Measurements from ENCODE around the gene SH3BP2.

SH3BP2 gene

DNA sequence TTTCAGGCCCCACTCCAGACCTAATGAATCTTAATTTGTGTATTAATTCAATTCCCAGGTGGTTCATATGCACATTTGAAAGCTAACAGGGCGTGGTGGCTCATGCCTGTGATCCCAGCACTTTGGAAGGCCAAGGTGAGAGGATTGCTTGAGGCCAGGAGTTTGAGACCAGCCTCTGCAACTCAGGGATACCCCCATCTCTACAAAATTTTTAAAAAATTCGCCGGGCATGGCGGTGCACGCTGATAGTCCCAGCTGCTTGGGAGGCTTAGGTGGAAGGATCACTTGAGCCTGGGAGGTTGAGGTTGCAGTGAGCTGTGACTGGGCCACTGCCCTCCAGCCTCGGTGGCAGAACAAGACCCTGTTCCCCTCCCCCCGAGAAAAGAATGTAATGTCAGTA lies 82.0 kb downstream of the SH3BP2 start:
- H3K27me3 ChIP-seq (ENCODE audit: control insufficient read depth, insufficient read depth, low read length): no peaks in the 10 kb centered on the region

GRCh38 chr4:2875556-2875955 lies 82.7 kb downstream of the SH3BP2 start:
- H3K4me3 ChIP-seq (ENCODE audit: low read length): no peak overlapping the region
- H3K36me3 ChIP-seq (ENCODE audit: control insufficient read depth, low read depth, low read length): peaks cover 5% of the 10 kb centered on the region
- H3K9me3 ChIP-seq (ENCODE audit: control insufficient read depth, low read depth, low read length): no peaks in the 10 kb centered on the region
- no peak overlapping the region for H3K9ac ChIP-seq (ENCODE audit: low read length)
- H3K27ac ChIP-seq (ENCODE audit: low read length): no peak overlapping the region
- H3K27me3 ChIP-seq (ENCODE audit: control insufficient read depth, insufficient read depth, low read length): no peaks in the 10 kb centered on the region
- H3K4me1 ChIP-seq (ENCODE audit: control insufficient read depth, low read depth, low read length): no peaks in the 10 kb centered on the region

More for the DNA sequence above, 82.0 kb downstream of the SH3BP2 start:
- H3K9me3 ChIP-seq (ENCODE audit: control insufficient read depth, low read depth, low read length): no peaks in the 10 kb centered on the region
- H3K4me1 ChIP-seq (ENCODE audit: control insufficient read depth, low read depth, low read length): no peaks in the 10 kb centered on the region
- peaks cover 5% of the 10 kb centered on the region for H3K36me3 ChIP-seq (ENCODE audit: control insufficient read depth, low read depth, low read length)
- no peak overlapping the region for H3K9ac ChIP-seq (ENCODE audit: low read length)
- H3K27ac ChIP-seq (ENCODE audit: low read length): no peak overlapping the region
- no peak overlapping the region for H3K4me3 ChIP-seq (ENCODE audit: low read length)

- Histone ChIP-seq H3K4me1 (ENCODE audit: control insufficient read depth, low read depth, low read length) (peaks cover 9% of the 10 kb centered on the region), H3K9me3 (ENCODE audit: control insufficient read depth, low read depth, low read length) (no peaks in the 10 kb centered on the region), H3K27me3 (ENCODE audit: control insufficient read depth, insufficient read depth, low read length) (no peaks in the 10 kb centered on the region), H3K4me3 (ENCODE audit: low read length) (no peak overlapping the region), H3K9ac (ENCODE audit: low read length) (no peak overlapping the region), H3K27ac (ENCODE audit: low read length) (no peak overlapping the region), H3K36me3 (ENCODE audit: control insufficient read depth, low read depth, low read length) (peaks cover 5% of the 10 kb centered on the region)
Observed at GRCh38 chr4:2878346-2878745, 85.5 kb downstream of the SH3BP2 start.

DNA sequence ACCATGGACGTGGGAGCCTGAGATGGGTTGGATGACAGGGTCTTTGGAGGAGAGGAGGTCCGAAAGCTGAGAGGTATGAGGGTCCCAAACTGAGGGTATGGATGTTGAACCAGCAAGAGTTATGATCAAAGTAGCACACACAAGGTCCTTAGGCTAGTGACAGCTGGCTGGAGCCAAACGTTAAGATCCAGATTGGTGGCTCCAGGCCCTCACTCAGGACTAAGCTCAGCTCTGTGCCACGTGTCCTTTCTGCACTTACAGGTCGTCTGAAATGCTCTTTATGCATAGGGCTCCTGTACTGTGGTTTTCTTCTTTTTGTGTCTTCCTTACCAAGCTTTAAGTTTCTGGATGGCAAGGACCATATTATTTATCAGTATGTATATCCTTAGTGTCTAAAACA lies 86.1 kb downstream of the SH3BP2 start:
- H3K4me1 ChIP-seq (ENCODE audit: control insufficient read depth, low read depth, low read length): peaks cover 9% of the 10 kb centered on the region
- no peak overlapping the region for H3K4me3 ChIP-seq (ENCODE audit: low read length)
- H3K27ac ChIP-seq (ENCODE audit: low read length): no peak overlapping the region
- H3K36me3 ChIP-seq (ENCODE audit: control insufficient read depth, low read depth, low read length): peaks cover 5% of the 10 kb centered on the region
- no peak overlapping the region for H3K9ac ChIP-seq (ENCODE audit: low read length)
- no peaks in the 10 kb centered on the region for H3K9me3 ChIP-seq (ENCODE audit: control insufficient read depth, low read depth, low read length)
- H3K27me3 ChIP-seq (ENCODE audit: control insufficient read depth, insufficient read depth, low read length): no peaks in the 10 kb centered on the region

DNA sequence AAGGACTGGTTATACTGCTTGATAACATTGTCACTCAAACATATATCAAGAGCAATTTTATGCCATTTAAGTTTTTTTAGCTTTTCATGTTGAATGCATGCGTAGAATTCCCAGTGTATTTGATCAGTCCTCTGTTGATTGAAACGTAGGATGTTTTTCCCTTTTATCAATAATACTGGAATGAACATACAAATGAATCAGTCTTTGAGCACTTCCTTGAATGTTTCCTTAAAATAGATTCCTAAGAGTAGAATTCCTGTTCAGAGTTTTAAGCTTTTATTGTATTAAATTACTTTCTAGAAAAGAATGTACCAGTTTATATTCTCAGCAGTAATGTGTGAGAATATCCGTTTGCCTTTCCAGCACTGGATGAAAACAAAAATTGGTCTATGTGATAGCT lies 88.5 kb downstream of the SH3BP2 start:
- Histone ChIP-seq H3K9ac (ENCODE audit: low read length) (no peak overlapping the region), H3K9me3 (ENCODE audit: control insufficient read depth, low read depth, low read length) (no peaks in the 10 kb centered on the region), H3K27me3 (ENCODE audit: control insufficient read depth, insufficient read depth, low read length) (no peaks in the 10 kb centered on the region), H3K27ac (ENCODE audit: low read length) (no peak overlapping the region), H3K4me1 (ENCODE audit: control insufficient read depth, low read depth, low read length) (peaks cover 9% of the 10 kb centered on the region), H3K4me3 (ENCODE audit: low read length) (no peak overlapping the region), H3K36me3 (ENCODE audit: control insufficient read depth, low read depth, low read length) (peaks cover 15% of the 10 kb centered on the region)

GRCh38 chr4:2882341-2882740 lies 89.5 kb downstream of the SH3BP2 start:
- H3K4me1 ChIP-seq (ENCODE audit: control insufficient read depth, low read depth, low read length): peaks cover 9% of the 10 kb centered on the region
- H3K27me3 ChIP-seq (ENCODE audit: control insufficient read depth, insufficient read depth, low read length): no peaks in the 10 kb centered on the region
- H3K36me3 ChIP-seq (ENCODE audit: control insufficient read depth, low read depth, low read length): peaks cover 18% of the 10 kb centered on the region
- no peak overlapping the region for H3K9ac ChIP-seq (ENCODE audit: low read length)
- no peak overlapping the region for H3K27ac ChIP-seq (ENCODE audit: low read length)
- H3K9me3 ChIP-seq (ENCODE audit: control insufficient read depth, low read depth, low read length): no peaks in the 10 kb centered on the region
- no peak overlapping the region for H3K4me3 ChIP-seq (ENCODE audit: low read length)

DNA sequence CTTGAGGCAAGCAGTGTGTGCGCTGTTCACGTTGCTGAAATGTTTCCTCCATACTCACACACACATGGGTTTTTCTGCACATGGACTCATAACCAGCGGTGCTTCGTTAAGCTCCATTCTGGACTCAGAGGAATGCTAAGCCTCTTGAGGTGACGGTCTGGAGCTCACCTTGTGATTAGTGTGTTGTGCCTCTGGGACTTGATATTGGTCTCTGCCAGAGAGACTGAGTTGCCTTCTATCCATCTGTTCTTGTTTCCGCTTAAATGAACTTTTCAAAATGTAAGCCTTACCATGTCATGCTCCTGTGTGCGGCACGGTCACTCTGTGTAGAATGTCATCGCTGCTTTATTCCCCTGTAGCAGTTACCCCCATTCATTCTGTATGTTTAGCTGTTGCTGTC lies 93.3 kb downstream of the SH3BP2 start:
- peaks cover 18% of the 10 kb centered on the region for H3K36me3 ChIP-seq (ENCODE audit: control insufficient read depth, low read depth, low read length)
- no peaks in the 10 kb centered on the region for H3K27me3 ChIP-seq (ENCODE audit: control insufficient read depth, insufficient read depth, low read length)
- H3K9ac ChIP-seq (ENCODE audit: low read length): no peak overlapping the region
- no peak overlapping the region for H3K27ac ChIP-seq (ENCODE audit: low read length)
- no peak overlapping the region for H3K4me3 ChIP-seq (ENCODE audit: low read length)
- H3K9me3 ChIP-seq (ENCODE audit: control insufficient read depth, low read depth, low read length): no peaks in the 10 kb centered on the region
- peaks cover 9% of the 10 kb centered on the region for H3K4me1 ChIP-seq (ENCODE audit: control insufficient read depth, low read depth, low read length)

GRCh38 chr4:2886622-2887021 lies 93.7 kb downstream of the SH3BP2 start:
- Histone ChIP-seq H3K27ac (ENCODE audit: low read length) (no peak overlapping the region), H3K4me3 (ENCODE audit: low read length) (no peak overlapping the region), H3K9me3 (ENCODE audit: control insufficient read depth, low read depth, low read length) (no peaks in the 10 kb centered on the region), H3K36me3 (ENCODE audit: control insufficient read depth, low read depth, low read length) (peaks cover 18% of the 10 kb centered on the region), H3K27me3 (ENCODE audit: control insufficient read depth, insufficient read depth, low read length) (no peaks in the 10 kb centered on the region), H3K9ac (ENCODE audit: low read length) (no peak overlapping the region), H3K4me1 (ENCODE audit: control insufficient read depth, low read depth, low read length) (peaks cover 9% of the 10 kb centered on the region)

GRCh38 chr4:2887343-2887742 lies 94.5 kb downstream of the SH3BP2 start:
- H3K27ac ChIP-seq (ENCODE audit: low read length): no peak overlapping the region
- no peaks in the 10 kb centered on the region for H3K9me3 ChIP-seq (ENCODE audit: control insufficient read depth, low read depth, low read length)
- no peak overlapping the region for H3K4me3 ChIP-seq (ENCODE audit: low read length)
- peaks cover 18% of the 10 kb centered on the region for H3K36me3 ChIP-seq (ENCODE audit: control insufficient read depth, low read depth, low read length)
- peaks cover 3% of the 10 kb centered on the region for H3K4me1 ChIP-seq (ENCODE audit: control insufficient read depth, low read depth, low read length)
- H3K27me3 ChIP-seq (ENCODE audit: control insufficient read depth, insufficient read depth, low read length): no peaks in the 10 kb centered on the region
- no peak overlapping the region for H3K9ac ChIP-seq (ENCODE audit: low read length)

DNA sequence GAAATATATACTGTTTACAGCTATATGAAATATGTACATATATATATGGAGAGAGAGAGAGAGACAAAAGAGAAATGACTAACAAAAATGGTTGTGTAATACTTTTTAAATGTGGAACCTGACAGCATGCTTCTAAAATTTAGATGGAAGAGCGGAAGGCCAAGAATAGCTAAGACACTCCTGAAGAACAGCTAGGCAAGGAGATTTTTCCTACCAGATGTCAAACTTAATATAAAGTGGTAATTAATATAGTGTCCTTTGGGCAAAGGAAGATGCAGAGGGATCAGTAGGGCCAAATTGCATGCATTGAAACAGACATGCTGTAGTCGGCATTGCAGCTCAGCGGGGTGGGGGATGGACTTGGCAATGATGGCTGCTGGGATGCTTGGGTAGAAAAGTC lies 96.0 kb downstream of the SH3BP2 start:
- H3K36me3 ChIP-seq (ENCODE audit: control insufficient read depth, low read depth, low read length): peaks cover 20% of the 10 kb centered on the region
- no peak overlapping the region for H3K4me3 ChIP-seq (ENCODE audit: low read length)
- no peak overlapping the region for H3K9ac ChIP-seq (ENCODE audit: low read length)
- H3K27me3 ChIP-seq (ENCODE audit: control insufficient read depth, insufficient read depth, low read length): no peaks in the 10 kb centered on the region
- no peak overlapping the region for H3K27ac ChIP-seq (ENCODE audit: low read length)
- no peaks in the 10 kb centered on the region for H3K4me1 ChIP-seq (ENCODE audit: control insufficient read depth, low read depth, low read length)
- H3K9me3 ChIP-seq (ENCODE audit: control insufficient read depth, low read depth, low read length): no peaks in the 10 kb centered on the region
